CD4-positive, alpha-beta T cell (primary cell): ENCODE data around the gene APIP. TPM values are rescaled to one million over a fixed set of nuclear protein-coding genes. Genes with fewer than 3 reads are reported as not detected.

Experiments
- ATAC-seq: fragments of 200-7000 bp; cut with Tn5 transposase; one replicate; pipeline ENCODE4 v1.10.0; 2022; ENCODE audit warnings: mild to moderate bottlenecking; ENCODE audit not compliant: poor library complexity
- CTCF ChIA-PET: fragments of 350-600 bp; sonication (Branson Sonifier 250); formaldehyde crosslinking; loops from one replicate; lab custom pipeline; 2021; ENCODE audit warnings: antibody characterized with exemption, inconsistent platforms; lab: Charles Lee
- POLR2A ChIA-PET: fragments of 350-600 bp; sonication (Branson Sonifier 250); formaldehyde crosslinking; loops from one replicate; lab custom pipeline; 2021; ENCODE audit warnings: antibody characterized with exemption, inconsistent platforms; lab: Charles Lee
- DNase-seq, 14 experiments: peaks; one replicate each; pipeline ENCODE4 v3.0.0-alpha.2; 2013 to 2020; ENCODE audit warnings: mixed read lengths in 2 of 14
- H3K27ac ChIP-seq, 2 donors: one replicate each; pipeline versions ENCODE4 v1.5.1 to v1.7.0; 2013; ENCODE audit warnings: low read length in 2 of 2, low read depth in 1 of 2, mild to moderate bottlenecking in 1 of 2
- H3K27me3 ChIP-seq, 2 experiments: 1 replicate in 1 of 2; 2 replicates in 1 of 2; pipeline versions ENCODE4 v1.6.1 to v1.7.0; 2013; ENCODE audit warnings: low read length in 2 of 2, control low read depth in 1 of 2, mild to moderate bottlenecking in 1 of 2, moderate library complexity in 1 of 2; ENCODE audit not compliant: insufficient read depth in 2 of 2, control insufficient read depth in 1 of 2
- H3K36me3 ChIP-seq: one replicate; pipeline ENCODE4 v1.6.1; 2013; ENCODE audit warnings: low read length, control low read depth; ENCODE audit not compliant: insufficient read depth
- H3K4me1 ChIP-seq: one replicate; pipeline ENCODE4 v1.6.1; 2013; ENCODE audit warnings: low read length, control low read depth; ENCODE audit not compliant: insufficient read depth
- H3K4me3 ChIP-seq: one replicate; pipeline ENCODE4 v1.5.1; 2013; ENCODE audit warnings: mild to moderate bottlenecking, low read length, moderate library complexity
- H3K9me3 ChIP-seq, 2 experiments: 1 replicate in 1 of 2; 2 replicates in 1 of 2; pipeline versions ENCODE4 v1.6.1 to v1.7.0; 2013; ENCODE audit warnings: low read length in 2 of 2, mild to moderate bottlenecking in 2 of 2, control low read depth in 1 of 2, moderate library complexity in 1 of 2; ENCODE audit not compliant: control insufficient read depth in 1 of 2, insufficient read depth in 1 of 2
- H3K27ac Mint-ChIP-seq: one replicate; pipeline ENCODE4 v1.8.0; 2020; ENCODE audit warnings: mixed read lengths
- H3K27me3 Mint-ChIP-seq: one replicate; pipeline ENCODE4 v1.8.0; 2021; ENCODE audit warnings: mixed read lengths
- H3K36me3 Mint-ChIP-seq: one replicate; pipeline ENCODE4 v1.8.0; 2021; ENCODE audit warnings: low read depth, mixed read lengths
- H3K4me1 Mint-ChIP-seq: one replicate; pipeline ENCODE4 v1.8.0; 2021; ENCODE audit warnings: low read depth, mixed read lengths
- H3K4me3 Mint-ChIP-seq: one replicate; pipeline ENCODE4 v1.8.0; 2020; ENCODE audit warnings: mild to moderate bottlenecking, mixed read lengths
- H3K9me3 Mint-ChIP-seq: one replicate; pipeline ENCODE4 v1.8.0; 2020; ENCODE audit warnings: mixed read lengths
- intact Hi-C, 2 experiments: fragments of 100-400 bp; cut with DNase I in 1 of 2; cut with micrococcal nuclease in 1 of 2; formaldehyde crosslinking; loops; one replicate each; pipeline versions ENCODE4 v1.15.1 to v1.9.0; 2023 to 2025; cut with DNase I, micrococcal nuclease
- total RNA-seq, 174 experiments: library from RNA in 2 of 174; stranded (reverse) in 2 of 174; gene quantifications; one replicate each; pipeline ENCODE4 v1.2.3 and lab custom pipeline; 2021 to 2026
- TF ChIP-seq, protein P1 (sequence below): fragments of 200-600 bp; IDR thresholded peaks from one replicate; pipeline ENCODE4 v1.8.0; 2022; ENCODE audit warnings: antibody characterized with exemption, mild to moderate bottlenecking

APIP gene
- total RNA-seq, 2 experiments from 2014 or later: 7.1 to 8.3 TPM

DNA sequence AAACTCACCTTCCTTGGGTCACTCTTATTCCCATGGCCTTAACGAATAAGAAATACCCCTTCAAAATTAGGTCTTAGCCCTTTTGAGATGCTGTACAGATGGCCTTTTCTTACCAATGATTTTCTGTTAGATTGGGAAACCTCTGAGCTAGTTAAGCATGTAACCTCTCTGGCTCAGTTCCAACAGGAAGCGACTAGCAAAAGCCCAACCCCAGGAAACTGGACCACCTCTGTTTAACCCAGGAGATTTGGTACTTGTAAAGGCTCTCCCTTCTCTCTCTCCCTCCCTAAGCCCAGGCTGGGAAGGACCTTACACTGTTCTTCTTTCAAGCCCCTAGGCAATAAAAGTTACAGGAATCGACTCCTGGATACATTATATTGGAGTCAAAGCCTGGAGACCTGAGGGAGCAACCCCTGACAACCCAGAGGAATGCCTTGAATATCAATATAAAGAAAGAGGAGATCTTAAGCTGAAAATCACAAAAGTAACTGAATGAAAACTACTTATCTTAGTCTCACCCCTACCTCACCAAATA, 11.7 kb downstream of the APIP start:
- Histone ChIP-seq H3K27me3 (no peaks in the 10 kb centered on the region), H3K27ac (no peak overlapping the region), H3K9me3 (peaks cover 14 to 26% of the 10 kb centered on the region in 2 experiments), H3K4me1 (no peaks in the 10 kb centered on the region), H3K36me3 (peaks cover 6% of the 10 kb centered on the region), H3K4me3 (no peak overlapping the region)
- intact Hi-C loops: no loop called here
- Mint-ChIP-seq H3K9me3 (peaks cover under 1% of the 10 kb centered on the region), H3K4me3 (no peak overlapping the region), H3K27ac (no peak overlapping the region), H3K27me3 (no peaks in the 10 kb centered on the region), H3K4me1 (peaks cover 16% of the 10 kb centered on the region), H3K36me3 (peaks cover 67% of the 10 kb centered on the region)
- TF ChIP-seq, protein P1, sequence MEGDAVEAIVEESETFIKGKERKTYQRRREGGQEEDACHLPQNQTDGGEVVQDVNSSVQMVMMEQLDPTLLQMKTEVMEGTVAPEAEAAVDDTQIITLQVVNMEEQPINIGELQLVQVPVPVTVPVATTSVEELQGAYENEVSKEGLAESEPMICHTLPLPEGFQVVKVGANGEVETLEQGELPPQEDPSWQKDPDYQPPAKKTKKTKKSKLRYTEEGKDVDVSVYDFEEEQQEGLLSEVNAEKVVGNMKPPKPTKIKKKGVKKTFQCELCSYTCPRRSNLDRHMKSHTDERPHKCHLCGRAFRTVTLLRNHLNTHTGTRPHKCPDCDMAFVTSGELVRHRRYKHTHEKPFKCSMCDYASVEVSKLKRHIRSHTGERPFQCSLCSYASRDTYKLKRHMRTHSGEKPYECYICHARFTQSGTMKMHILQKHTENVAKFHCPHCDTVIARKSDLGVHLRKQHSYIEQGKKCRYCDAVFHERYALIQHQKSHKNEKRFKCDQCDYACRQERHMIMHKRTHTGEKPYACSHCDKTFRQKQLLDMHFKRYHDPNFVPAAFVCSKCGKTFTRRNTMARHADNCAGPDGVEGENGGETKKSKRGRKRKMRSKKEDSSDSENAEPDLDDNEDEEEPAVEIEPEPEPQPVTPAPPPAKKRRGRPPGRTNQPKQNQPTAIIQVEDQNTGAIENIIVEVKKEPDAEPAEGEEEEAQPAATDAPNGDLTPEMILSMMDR: no peak
- POLR2A ChIA-PET: interaction anchor here (1.0 kb wide), 1 partner anchor 11 kb away, joined by 3 read pairs; no protein-coding TSS in a partner anchor
- no peak for DNase-seq
- ATAC-seq: no peak
- CTCF ChIA-PET: no interaction called here

DNA sequence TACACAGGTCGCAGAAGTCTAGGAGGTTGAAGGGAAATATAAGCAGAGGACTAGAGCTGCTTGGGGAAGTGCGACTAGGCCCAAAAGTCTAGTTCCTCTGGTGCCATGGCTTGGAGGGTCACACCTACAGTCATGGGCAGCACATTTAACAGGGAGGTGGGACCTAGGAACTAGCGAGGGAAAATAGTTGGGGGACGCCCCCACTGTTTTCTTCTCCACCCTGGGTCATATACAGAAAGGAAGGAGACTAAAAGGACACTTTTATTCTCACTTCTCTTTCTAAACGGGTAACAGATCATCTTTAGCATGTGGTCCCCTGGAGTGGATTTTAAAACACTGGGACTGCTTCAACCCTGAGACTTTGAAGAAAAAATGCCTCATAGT, 16.6 kb downstream of the APIP start:
- TF ChIP-seq, protein P1: no peak

DNA sequence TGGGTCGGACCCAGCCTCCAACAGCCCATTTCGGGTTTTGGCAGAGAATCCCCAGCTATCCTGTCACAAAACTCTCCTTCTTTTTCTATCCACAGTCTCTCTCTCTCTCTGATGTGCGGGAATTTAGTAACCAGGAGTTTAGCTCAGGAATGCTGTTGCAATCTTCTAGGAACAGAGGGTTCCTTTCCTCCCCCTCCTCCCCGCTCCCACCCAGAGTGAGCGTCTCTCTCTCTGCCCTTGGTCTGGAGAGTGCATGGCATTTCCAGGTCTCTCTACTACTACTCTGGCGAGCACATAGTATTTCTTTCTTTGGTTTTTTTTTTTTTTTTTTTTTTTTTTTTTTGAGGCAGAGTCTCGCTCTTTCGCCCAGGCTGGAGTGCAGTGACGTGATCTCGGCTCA, 17.7 kb downstream of the APIP start:
- CTCF ChIA-PET: no interaction called here
- H3K27ac Mint-ChIP-seq: no peak overlapping the region
- TF ChIP-seq, protein P1: no peak
- Histone ChIP-seq H3K4me1 (no peaks in the 10 kb centered on the region), H3K36me3 (peaks cover 6% of the 10 kb centered on the region), H3K9me3 (peaks cover 28 to 47% of the 10 kb centered on the region in 2 experiments), H3K4me3 (no peak overlapping the region), H3K27me3 (no peaks in the 10 kb centered on the region), H3K27ac (no peak overlapping the region)
- no peaks in the 10 kb centered on the region for H3K27me3 Mint-ChIP-seq
- ATAC-seq: no peak
- H3K36me3 Mint-ChIP-seq: peaks cover 79% of the 10 kb centered on the region
- peaks cover 14% of the 10 kb centered on the region for H3K9me3 Mint-ChIP-seq
- DNase-seq: no peak
- POLR2A ChIA-PET: no interaction called here
- no peak overlapping the region for H3K4me3 Mint-ChIP-seq
- no peaks in the 10 kb centered on the region for H3K4me1 Mint-ChIP-seq
- intact Hi-C loops: no loop called here

More for the DNA sequence above, 16.6 kb downstream of the APIP start:
- Mint-ChIP-seq H3K36me3 (peaks cover 88% of the 10 kb centered on the region), H3K4me3 (no peak overlapping the region), H3K9me3 (peaks cover 14% of the 10 kb centered on the region), H3K27ac (no peak overlapping the region), H3K4me1 (peaks cover 3% of the 10 kb centered on the region), H3K27me3 (no peaks in the 10 kb centered on the region)
- POLR2A ChIA-PET: no interaction called here
- Histone ChIP-seq H3K27ac (no peak overlapping the region), H3K4me3 (no peak overlapping the region), H3K36me3 (peaks cover 6% of the 10 kb centered on the region), H3K4me1 (no peaks in the 10 kb centered on the region), H3K27me3 (no peaks in the 10 kb centered on the region), H3K9me3 (peaks cover 28 to 47% of the 10 kb centered on the region in 2 experiments)
- intact Hi-C loops: no loop called here
- CTCF ChIA-PET: interaction anchor here (1.5 kb wide), 1 partner anchor 313 kb away, joined by 3 read pairs; no protein-coding TSS in a partner anchor
- DNase-seq (no peak), ATAC-seq (no peak)
